AG04449 (cell line): ENCODE data around the gene RNPEP.

Experiments
- CTCF ChIA-PET: fragments of 350-600 bp; formaldehyde crosslinking; extraction: SDS; loops from one replicate; lab custom pipeline; 2021; ENCODE audit warnings: antibody characterized with exemption; lab: Yijun Ruan, JAX
- POLR2A ChIA-PET: fragments of 400-600, 350-600 bp; formaldehyde crosslinking; extraction: SDS; loops from one replicate; lab custom pipeline; 2020; ENCODE audit warnings: antibody characterized with exemption, inconsistent platforms; lab: Yijun Ruan, JAX
- DNase-seq: peaks from one replicate; pipeline ENCODE4 v3.0.0-alpha.2; 2010; ENCODE audit warnings: low read depth, low spot score
- H3K4me3 ChIP-seq: 2 replicates; pipeline ENCODE4 v1.5.1; 2011; ENCODE audit warnings: low read depth, mild to moderate bottlenecking, control low read depth, low read length
- TF ChIP-seq, protein P1 (sequence below): IDR thresholded peaks from one replicate; pipeline ENCODE4 v1.5.1; 2011; ENCODE audit warnings: mild to moderate bottlenecking, moderate library complexity, low read length, control low read depth, inconsistent platforms; ENCODE audit not compliant: insufficient read depth; ENCODE audit errors: missing control alignments

Gene RNPEP

DNA sequence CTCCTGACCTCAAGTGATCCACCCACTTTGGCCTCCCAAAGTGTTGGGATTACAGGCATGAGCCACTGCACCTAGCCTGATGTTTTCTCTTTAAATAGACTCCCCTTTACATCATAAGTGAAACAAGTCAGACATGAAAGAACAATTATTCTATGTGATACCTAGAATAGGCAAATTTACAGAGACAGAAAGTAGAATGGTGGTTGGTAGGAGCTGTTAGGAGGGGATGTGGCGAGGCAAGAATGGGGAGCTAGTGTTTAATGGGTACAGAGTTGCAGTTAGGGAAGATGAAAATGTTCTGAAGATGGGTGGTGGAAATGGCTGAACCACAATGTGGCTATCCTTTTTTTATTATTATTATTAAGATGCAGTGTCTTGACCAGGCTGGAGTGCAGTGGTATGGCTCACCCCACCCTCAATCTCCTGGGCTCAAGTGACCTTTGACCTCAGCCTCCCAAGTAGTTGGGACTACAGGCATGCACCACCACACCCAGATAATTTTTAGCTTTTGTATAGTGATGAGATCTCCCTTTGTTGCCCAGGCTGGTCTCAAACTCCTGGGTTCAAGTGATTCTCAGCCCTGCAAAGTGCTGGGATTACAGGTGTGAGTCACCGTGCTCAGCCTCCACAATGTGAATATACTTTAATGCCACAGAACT lies 56.4 kb downstream of the RNPEP start:
- H3K4me3 ChIP-seq, result no peak overlapping the region
- ChIA-PET CTCF (interaction anchor here (0.9 to 1.1 kb wide), 2 partner anchors 10 to 28 kb away, joined by 3 read pairs; partner anchors contain the start of gene ELF3), POLR2A (no interaction called here)
- TF ChIP-seq, protein P1, sequence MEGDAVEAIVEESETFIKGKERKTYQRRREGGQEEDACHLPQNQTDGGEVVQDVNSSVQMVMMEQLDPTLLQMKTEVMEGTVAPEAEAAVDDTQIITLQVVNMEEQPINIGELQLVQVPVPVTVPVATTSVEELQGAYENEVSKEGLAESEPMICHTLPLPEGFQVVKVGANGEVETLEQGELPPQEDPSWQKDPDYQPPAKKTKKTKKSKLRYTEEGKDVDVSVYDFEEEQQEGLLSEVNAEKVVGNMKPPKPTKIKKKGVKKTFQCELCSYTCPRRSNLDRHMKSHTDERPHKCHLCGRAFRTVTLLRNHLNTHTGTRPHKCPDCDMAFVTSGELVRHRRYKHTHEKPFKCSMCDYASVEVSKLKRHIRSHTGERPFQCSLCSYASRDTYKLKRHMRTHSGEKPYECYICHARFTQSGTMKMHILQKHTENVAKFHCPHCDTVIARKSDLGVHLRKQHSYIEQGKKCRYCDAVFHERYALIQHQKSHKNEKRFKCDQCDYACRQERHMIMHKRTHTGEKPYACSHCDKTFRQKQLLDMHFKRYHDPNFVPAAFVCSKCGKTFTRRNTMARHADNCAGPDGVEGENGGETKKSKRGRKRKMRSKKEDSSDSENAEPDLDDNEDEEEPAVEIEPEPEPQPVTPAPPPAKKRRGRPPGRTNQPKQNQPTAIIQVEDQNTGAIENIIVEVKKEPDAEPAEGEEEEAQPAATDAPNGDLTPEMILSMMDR, result no peak
- no peak for DNase-seq

DNA sequence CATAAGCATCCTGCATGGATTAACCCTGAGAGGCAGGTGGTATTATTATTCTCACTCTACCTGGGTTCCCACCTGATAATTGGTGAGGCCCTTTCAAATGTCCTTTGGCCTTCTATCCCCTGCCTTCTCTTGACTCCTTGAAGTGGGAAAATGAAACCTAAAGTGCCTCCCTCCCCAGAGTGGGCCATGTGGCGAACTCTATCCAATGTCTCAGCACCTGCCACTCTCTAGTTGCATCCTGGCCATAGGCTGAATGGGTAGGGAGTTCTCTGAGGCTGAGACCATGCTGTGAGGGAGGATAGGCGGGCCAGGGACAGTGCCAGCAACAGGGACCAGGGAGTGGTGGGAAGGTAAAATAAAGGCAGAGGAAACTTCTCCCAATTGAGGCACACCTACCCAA lies 63.3 kb downstream of the RNPEP start:
- TF ChIP-seq, protein P1, result no peak
- ChIA-PET CTCF (no interaction called here), POLR2A (no interaction called here)
- H3K4me3 ChIP-seq, result no peak overlapping the region
- no peak for DNase-seq

DNA sequence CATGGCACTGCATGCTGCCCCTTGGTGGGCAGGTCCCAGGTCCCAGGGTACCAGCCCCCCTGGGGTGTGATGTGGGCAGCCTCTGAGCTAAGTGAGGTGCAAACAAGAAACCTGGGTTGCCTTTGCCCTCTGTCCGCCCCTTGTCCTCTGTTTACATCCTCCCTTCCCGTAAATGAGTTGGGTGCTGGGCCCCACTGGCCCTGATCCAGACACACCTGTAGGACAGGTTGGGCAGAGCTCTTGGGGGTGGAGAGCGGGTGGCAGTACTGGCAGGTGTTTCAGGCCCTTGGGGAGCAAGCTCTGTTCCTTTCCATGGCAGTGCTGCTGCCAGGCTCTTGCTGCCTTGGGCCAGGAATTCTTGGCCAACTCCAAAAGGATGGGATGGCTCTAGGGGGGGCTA lies 63.8 kb downstream of the RNPEP start:
- TF ChIP-seq, protein P1, result no peak
- CTCF ChIA-PET, result no interaction called here
- no peak overlapping the region for H3K4me3 ChIP-seq
- DNase-seq, result no peak
- POLR2A ChIA-PET, result no interaction called here

DNA sequence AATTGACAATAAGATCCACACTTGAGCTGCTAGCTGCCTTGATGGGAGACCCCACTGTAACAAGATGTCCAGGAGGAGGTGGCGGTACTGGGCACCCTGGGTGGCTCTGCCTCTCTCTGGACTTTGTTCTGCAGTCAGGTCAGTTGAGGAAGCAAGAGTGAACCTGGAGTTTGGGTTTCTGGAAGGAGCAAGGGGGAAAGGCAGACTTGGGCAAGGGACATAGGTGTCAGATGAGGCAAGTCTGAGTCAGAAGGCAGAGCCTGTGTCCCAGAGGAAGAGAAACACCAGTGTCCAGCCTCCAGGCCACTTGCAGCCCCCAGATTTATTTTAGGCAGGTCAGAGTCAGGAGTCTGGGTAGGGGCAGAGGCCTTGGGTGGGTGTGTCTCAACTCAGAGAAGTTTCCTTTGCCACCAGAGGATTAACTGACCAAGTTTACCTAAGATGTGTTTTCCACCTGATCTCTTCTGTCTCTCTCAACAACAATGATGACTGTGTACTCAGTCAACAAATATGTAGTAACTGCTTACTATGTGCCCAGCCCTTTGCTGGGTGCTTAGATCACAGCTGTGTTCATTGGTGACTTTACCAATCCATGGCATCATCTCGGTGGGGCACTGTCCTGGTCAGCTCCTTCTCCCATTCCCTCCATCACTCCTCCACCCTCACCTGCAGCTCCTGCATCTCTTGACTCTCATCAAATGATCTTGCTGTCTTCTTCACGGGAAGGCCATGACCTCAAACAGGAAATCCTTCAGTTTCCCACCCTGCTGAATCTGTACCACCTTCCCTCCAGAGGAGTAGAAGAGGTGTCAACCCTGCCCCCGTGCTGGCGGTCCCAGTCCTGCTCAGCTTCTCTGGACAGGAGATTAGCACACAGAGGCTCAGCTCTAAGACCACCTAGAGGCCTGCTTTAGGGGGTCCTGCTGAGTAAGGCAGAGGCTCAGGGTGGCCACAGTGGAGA lies 64.6 kb downstream of the RNPEP start:
- DNase-seq, result no peak
- TF ChIP-seq, protein P1, result no peak
- ChIA-PET POLR2A (no interaction called here), CTCF (no interaction called here)
- H3K4me3 ChIP-seq, result no peak overlapping the region

DNA sequence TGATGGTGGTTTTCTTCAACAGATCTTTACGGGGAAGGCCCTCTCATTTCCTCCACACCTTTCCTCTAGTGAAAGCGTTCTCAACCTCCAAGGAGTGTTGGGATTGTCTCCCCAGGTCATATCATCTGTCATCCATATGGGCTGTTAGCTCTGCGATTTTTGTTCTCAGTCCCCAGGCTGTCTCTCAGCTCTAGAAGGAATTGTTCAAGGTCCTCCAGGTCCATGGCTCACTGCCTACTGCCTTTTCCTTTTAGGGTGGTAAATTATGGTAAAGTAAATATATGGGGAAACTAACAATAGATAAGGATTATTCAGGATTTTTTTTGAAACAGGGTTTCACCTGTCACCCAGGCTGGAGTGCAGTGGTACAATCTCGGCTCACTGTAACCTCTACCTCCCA lies 65.5 kb downstream of the RNPEP start:
- ChIA-PET CTCF (no interaction called here), POLR2A (no interaction called here)
- no peak overlapping the region for H3K4me3 ChIP-seq
- no peak for DNase-seq
- TF ChIP-seq, protein P1, result no peak

DNA sequence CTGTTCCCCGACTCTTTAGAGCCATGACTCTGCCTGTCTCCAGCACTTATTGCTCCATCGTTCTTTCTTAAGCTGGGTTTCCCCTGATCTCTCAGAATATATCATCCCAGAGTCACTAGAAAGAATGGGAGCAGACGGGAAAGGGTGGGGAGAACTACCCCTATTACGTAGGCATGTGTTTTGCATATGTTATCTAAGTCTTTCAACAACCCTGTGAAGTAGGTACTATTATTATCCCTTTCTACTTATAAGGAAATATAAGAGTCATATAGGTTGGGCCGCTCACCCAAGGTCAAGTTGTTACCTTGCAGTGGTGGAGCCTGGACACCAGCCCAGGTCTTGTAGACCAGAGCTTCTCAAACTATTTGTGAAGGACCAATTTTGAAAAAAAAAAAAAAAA lies 66.7 kb downstream of the RNPEP start:
- TF ChIP-seq, protein P1, result no peak
- POLR2A ChIA-PET, result no interaction called here
- no peak overlapping the region for H3K4me3 ChIP-seq
- peak; percentile 12 for DNase-seq
- CTCF ChIA-PET, result interaction anchor here (1.0 to 1.2 kb wide), 2 partner anchors 9 to 11 kb away, joined by 3 read pairs; no protein-coding TSS in a partner anchor
